Measurements from ENCODE around the gene ASIC3.
A peak's percentile ranks its signal among the peaks of the same experiment; 100 is the strongest.
"Not testable (repeated sequence)": the region's sequence is repeated elsewhere in the genome, so short reads cannot be mapped to it uniquely, and the experiment has no call there.

Gene ASIC3

DNA sequence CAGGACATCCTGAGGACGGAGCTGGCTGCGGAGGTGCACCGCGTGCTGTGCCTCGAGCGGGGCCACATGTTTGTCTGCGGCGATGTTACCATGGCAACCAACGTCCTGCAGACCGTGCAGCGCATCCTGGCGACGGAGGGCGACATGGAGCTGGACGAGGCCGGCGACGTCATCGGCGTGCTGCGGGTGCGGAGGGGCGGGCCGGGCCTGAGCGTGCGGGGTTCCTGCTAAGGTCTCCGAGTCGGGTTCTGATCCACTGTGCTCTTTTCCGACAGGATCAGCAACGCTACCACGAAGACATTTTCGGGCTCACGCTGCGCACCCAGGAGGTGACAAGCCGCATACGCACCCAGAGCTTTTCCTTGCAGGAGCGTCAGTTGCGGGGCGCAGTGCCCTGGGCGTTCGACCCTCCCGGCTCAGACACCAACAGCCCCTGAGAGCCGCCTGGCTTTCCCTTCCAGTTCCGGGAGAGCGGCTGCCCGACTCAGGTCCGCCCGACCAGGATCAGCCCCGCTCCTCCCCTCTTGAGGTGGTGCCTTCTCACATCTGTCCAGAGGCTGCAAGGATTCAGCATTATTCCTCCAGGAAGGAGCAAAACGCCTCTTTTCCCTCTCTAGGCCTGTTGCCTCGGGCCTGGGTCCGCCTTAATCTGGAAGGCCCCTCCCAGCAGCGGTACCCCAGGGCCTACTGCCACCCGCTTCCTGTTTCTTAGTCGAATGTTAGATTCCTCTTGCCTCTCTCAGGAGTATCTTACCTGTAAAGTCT, 34.4 kb upstream of the ASIC3 start:
- DNase-seq (ENCODE audit: low spot score) = peak; percentile 96

DNA sequence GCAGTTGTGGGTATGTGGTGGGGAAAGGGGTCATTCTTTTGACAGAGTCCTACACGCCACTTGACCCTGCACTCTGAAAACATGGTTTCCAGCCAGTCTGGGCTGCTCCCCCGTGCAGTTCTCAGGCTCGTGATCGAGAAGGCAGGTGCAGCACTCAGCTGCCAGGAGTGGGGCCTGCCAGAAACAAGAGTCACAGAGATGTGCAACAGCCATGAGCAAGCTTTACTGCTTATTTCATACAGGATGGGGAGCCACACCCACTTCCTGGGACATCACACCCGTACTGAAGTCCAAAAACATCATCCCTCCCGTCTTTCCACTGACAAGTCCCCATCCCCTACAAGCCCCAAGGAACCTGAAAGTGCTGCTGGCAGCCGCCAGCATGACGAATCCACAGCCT, 33.4 kb upstream of the ASIC3 start:
- DNase-seq (ENCODE audit: low spot score) = no peak

DNA sequence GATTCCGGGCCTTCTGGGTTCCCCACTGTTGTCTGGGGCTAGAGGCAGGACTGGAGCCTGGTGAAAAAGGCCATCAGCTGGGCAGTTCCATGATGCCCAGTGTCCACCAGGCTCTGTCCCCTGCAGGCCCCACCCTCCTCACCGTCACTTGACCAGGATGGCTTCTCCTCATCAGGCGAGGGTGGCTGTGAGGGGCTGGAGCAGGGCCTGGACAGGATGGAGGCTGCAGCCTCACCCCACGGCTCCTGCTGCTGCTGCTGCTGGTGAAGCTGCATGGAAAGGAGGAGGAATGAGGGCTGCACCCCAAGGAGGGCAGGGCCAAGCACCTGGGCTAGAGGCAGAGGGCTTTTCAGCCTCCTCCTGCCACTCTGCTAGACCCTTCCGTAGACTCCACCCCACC, 32.4 kb upstream of the ASIC3 start:
- no peak for DNase-seq (ENCODE audit: low spot score)

DNA sequence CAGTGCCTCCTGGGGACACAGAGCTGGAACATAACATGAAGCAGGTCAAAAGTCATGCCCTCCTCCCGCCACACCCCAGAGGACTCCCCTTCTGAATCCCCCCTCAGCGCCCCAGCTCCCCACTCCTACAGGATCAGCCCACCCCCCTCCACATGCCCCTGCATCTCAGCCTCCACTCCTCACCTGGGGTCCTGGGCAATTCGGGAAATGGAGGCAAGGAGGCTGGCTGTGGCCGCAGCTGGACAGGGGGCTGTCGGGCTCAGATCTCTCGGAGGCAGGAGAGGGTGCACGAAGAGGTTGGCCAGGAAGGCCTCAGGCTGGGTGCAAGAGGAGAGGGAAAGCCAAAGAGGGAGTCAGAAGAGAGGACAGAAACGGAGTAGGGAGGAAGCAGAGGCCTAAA, 31.8 kb upstream of the ASIC3 start:
- no peak for DNase-seq (ENCODE audit: low spot score)

DNA sequence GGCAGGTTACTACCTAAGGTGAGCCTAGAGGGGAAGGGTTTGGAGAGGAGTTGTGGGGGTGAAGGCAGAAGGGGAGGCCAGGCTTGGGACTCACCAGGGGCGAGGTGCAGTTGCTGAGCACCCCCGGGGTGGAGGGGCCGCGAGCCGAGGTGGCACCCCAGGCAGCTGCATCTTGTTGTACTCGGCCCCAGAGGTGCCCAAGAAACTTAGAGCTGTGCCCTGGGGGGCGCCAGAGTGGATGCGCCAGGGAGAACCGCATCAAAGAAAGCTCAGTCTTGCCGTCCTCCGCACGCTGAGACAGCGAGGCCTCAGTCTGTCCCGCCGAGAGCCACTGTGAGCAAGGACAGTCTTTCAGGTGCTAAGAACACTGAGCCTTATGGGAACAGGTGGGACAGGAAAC, 31.4 kb upstream of the ASIC3 start:
- no peak for DNase-seq (ENCODE audit: low spot score)

- no peak for DNase-seq (ENCODE audit: low spot score)
These were observed 30.9 kb upstream of the ASIC3 start for GRCh38 chr7:151017370-151017952.

DNA sequence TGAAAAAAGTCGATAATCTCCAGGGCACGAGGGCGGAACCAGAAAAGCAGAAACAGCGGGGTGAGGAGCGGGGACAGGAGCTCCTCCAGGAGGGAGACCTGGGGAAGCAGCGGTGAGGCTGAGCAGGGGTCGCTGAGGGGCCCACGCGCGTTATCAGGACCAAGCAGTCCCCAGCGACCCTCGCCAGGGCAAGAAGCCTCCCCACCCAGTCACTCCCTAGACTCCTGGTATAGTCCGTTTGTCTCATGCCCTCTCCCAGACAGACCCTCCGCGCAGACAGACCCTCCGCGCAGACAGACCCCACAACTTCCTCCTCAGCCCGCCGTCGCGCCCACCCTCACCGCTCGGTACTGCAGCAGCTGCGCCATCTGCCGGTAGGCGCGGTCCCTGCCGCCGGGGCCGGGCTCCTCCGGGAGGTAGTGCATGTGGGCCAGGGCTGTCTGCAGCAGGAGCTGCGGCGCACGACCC, 30.3 kb upstream of the ASIC3 start:
- DNase-seq (ENCODE audit: low spot score) = peak; percentile 93

DNA sequence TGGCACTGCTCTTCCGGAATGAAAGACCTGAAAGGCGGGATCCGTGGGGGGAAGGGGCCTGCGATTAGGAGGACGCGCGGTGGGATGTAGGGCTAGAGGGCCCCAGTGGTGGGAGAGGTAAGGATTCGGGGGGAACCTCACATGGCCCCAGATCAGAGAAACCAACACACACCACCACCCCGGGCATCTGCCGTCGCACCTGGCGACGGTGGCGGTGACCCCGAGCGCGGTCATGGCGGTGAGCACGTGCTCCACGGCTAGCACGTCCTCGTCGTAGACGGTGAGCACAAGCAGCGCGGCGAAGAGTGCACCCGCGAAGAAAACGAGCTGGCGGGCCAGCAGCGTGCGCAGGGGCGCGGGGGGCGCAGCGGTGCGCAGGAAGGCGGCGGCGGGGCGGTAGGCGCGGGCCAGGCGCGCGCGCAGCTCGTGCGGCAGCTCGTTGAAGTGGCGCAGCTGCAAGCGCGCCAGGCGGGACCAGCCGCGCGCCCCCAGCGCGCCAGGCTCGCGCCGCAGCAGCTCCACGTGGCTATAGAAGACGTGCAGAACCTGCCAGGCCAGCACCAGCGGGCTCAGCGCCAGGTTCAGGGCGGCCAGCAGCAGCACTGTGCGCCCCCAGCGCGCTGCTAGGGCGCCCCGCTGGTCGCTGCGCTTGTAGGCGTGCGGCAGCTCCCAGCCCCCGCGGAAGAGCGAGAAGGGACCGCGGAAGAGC, 29.8 kb upstream of the ASIC3 start:
- no peak for DNase-seq (ENCODE audit: low spot score)

GRCh38 chr7:151019130-151019447, 29.2 kb upstream of the ASIC3 start:
- DNase-seq (ENCODE audit: low spot score) = no peak

- DNase-seq (ENCODE audit: low spot score) = no peak
These were observed 28.1 kb upstream of the ASIC3 start for GRCh38 chr7:151020231-151020630.

- DNase-seq (ENCODE audit: low spot score) = no peak
These were observed 25.1 kb upstream of the ASIC3 start for GRCh38 chr7:151023232-151023631.

GRCh38 chr7:151024435-151025056, 23.8 kb upstream of the ASIC3 start, which contains the start of gene ATG9B:
Gene ATG9B, minus strand, starts transcription at chr7:151024494. Its CDS starts 71 bp downstream, at chr7:151024423.
- DNase-seq (ENCODE audit: low spot score) = no peak

GRCh38 chr7:151025924-151026671, 22.2 kb upstream of the ASIC3 start:
- no peak for DNase-seq (ENCODE audit: low spot score)

- not testable (repeated sequence) for DNase-seq (ENCODE audit: low spot score)
These were observed 21.3 kb upstream of the ASIC3 start for GRCh38 chr7:151026771-151027727.

DNA sequence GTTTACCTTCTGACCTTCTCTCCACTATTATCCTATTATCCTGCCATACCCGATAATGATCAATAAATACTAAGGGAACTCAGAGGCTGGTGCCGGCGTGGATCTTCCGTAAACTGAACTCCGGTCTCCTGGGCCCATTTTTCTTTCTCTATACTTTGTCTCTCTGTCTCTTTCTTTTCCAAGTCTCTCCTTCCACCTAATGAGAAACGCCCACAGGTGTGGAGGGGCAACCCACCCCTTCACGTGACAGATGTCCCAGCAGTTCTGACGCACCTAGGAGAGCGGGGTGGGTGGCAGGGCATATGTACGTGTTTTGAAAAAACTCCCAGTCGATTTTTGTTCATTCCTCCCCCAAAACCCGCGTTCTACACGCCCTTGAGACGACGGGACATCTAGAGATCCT, 20.6 kb upstream of the ASIC3 start:
- DNase-seq (ENCODE audit: low spot score) = not testable (repeated sequence)

- DNase-seq (ENCODE audit: low spot score) = peak; percentile 100
These were observed 20.0 kb upstream of the ASIC3 start, which contains the start of gene ABCB8 for GRCh38 chr7:151028131-151028947. Gene ABCB8, plus strand, starts transcription at chr7:151028450. Its CDS starts 66 bp downstream, at chr7:151028516.

DNA sequence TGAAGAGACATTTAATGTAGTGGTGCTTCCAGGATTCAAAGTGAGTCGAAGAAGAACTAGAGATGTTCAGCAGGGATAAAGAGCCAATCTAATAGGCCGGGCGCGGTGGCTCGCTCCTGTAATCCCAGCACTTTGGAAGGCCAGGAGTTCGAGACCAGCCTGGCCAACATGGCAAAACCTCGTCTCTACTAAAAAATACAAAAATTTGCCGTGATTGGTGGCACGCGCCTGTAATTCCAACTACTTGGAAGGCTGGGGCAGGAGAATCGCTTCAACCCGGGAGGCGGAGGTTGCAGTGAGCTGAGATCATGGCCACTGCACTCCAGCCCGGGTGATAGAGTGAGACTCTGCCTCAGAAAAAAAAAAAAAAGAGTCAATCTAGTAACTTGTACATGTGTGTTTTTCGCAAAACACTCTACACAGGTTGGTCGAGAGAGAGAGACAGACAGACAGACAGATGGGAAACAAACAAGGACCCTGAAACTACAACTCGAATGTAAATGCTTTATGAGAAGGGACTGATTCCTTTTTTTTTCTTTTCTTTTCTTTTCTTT, 19.3 kb upstream of the ASIC3 start:
- DNase-seq (ENCODE audit: low spot score) = no peak

DNA sequence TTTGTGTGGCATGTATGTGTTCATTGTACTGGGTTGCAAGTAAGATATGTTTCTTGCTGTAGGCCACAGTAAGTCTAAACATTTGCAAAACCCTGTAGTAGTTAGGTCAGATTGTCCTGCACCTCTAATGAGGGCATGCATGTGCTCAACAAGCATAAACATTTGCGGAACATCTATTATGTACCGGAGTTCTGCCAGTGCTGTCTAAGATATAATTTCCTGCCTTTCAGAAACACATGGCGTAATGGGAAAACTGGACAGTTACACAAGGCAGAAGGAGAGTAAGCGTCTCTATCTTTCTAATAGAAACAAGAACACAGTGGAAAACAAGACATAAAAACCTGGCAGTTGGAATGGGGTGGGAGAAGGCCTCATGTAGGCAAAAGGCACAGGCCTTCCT, 17.3 kb upstream of the ASIC3 start:
- no peak for DNase-seq (ENCODE audit: low spot score)

Data from HuH-7 (cell line).